Embryonic facial prominence (tissue), 1 donor: ENCODE results near the gene ZIC5.

Experiments used
- DNase-seq: peaks from one replicate; pipeline ENCODE4 v3.0.0-alpha.2; 2016; ENCODE audit errors: extremely low spot score

Gene ZIC5

DNA sequence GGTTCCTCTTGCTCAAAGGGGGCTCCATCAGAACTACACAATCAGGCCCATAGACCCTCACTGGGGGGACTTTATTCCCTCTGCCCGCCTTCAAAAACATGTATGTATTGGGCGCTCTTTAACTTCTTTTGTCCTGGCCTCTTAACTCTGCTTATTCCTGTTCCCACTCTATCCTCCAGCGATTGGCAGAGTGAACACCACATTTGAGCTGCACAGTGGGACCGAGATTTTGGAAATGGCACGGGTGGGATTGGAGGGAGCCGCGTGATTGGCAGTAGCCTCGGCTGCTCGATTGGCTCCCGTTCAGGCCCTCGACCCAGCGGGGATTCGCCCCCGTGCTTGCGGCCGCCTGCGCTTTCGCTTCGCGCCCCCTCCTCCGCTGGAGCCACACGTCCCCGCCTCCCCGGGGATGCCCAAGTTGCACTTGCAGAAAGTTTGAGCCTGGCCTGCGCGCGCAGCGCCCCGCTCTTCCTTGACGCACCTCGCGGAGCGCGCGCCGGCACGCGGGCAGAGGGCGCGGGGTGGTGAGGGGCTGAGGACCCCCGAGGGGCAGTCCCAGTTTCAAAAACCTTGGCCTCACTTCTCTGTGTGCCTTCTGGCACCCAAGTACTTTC lies at the start of gene ZIC5:
Gene ZIC5 (minus strand): TSS at position 192 of the 614 bp plus-strand sequence. CDS start 164 bp downstream, at position 28.
- no peak for DNase-seq

DNA sequence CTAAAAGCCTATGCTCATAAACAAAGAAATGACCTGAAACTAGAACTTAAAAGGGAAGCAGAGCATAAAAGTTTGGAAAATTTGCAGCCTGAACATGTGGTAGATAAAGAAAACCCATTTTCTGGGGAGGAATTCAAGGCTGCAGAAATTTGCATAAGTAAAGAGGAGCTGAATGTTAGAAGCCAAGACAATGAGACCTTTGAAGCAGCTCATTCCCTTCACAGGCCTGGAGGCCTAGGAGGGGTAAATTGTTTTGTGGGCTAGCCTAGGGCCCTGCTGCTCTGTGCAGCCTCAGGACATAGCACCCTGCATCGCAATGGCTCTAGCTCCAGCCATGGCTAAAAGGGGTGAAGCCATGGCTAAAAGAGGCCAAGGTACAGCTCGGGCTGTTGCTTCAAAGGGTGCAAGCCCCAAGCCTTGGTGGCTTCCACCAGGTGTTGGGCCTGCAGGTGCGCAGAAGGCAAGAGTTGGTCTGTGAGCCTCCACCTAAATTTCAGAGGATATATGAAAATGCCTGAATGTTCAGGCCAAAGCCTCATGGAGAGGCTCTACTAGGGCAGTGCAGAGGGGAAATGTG lies 48.3 kb upstream of the ZIC5 start:
- DNase-seq, result no peak

DNA sequence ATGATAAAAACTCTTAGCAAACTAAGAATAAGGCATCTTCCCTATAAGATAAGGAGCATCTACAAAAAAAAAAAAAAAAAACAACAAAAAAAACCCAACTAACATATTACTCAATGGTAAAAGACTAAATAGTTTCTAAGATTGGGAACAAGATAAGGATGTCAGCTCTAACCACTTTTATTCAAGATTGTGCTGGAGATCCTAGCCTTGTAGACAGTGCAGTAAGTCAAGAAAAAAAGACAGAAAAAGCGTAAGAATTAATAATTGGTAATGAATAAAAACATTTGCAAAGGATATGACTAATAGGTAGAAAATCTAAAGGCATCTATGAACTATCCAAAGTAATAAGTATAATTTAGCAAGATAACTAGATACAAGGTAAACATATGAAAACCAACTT lies 43.1 kb upstream of the ZIC5 start:
- no peak for DNase-seq

DNA sequence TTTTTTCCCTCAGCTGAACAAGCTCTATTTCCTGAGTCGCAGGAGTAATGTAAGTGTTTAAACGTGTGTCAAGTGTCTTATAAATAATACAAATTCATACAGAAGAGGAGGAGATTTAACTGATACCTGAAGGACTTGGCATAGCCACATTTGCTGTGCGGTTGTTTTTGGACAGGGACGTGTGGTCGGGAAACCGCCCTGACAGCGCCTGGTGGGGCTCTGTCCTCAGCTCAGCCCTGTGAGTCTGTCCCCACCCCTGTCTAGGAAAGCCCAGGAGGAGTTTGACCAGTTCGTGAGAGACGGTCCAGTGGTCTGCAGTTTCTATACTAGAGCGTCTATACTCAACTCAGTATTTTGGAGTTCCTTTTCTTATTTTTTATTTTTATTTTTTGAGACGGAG lies 26.7 kb upstream of the ZIC5 start:
- DNase-seq, result no peak

DNA sequence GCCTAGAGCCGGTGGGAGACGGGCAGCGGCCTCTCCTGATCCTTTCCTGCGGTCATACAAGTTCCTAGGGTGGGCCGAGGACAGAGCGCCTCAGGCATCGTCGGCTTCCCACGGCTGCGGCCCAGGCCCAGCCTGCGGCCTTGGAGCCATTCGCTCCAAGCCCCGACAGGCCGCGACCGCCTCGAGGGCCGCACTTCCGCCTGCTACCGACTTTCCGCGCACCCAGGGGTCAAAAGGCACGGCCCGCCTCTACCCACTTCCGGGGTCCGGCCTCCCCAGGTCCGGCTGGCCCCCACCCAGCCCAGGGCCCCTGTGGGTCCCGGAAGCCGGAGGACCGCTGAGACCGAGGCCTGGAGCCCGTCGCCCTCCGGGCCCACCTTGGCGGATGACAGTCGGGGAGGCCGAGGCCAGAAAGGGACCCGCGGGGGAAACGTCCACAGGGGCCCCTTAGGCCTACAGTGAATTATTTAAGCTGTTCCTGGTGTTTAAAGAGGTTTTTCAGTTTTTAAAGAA lies 26.2 kb upstream of the ZIC5 start:
- no peak for DNase-seq

DNA sequence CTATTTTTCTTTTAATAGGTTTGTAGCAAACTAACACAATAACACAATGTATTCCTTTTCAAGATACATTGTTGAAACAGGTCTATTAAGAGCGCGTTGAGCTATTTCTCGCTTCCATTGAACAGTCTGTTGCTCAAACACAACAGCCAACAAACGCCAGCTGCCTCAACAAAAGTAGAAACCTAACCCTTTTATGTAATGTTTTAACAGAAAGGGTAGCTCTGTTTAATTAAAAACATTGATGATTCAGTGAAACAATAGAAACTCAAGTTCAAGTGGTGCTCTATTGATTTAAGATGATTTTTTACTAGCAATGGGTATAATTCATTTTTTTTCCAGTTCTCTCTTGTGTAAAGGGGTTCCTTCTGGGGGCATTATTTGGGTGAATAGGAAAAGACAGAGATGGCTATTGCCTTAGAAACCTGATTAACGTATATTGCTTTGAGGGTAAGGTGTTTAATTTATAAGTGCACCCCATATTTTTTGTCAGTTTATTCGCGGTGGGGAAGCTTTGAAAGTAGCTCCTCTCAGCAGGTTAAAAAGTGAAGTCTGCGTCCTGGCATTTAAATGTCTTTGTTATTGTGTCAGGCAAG lies 24.9 kb upstream of the ZIC5 start:
- no peak for DNase-seq

DNA sequence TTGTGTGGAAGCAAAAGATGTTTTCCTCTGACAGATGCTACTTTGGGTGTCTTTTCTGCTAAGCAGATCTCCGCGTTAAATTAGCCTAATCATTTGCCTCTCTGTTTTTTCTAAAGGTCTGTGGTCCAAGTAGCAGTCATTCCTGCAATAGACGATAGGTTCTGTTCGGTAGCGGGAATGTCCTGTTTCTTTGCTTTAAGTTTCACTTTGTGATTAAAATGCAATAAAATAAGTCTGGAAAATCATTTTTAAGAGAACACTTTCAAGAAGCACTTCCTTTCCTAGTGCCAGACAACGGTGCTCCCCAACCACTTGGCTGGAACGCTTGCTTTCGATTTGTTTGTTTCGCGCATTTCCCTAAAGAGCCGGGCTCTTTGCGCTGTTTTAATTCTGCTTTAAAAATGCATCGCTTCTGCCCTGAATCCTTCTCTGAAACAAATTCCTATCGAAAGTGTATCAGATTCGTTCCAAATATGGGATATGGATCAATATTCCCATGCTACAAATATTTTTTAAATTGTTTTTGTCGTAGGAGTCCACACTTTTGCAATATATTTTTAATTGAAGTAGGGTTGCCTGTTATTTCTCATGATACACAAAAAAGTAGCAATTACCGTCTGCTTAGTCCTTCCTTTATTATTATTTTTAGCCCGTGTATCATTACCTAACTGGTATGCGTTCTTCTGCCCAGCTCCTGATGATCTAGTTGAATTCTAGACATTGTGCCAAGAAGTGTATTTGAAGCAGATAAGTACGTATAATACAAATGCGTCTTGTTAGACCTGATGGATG lies 24.2 kb upstream of the ZIC5 start:
- DNase-seq, result no peak

DNA sequence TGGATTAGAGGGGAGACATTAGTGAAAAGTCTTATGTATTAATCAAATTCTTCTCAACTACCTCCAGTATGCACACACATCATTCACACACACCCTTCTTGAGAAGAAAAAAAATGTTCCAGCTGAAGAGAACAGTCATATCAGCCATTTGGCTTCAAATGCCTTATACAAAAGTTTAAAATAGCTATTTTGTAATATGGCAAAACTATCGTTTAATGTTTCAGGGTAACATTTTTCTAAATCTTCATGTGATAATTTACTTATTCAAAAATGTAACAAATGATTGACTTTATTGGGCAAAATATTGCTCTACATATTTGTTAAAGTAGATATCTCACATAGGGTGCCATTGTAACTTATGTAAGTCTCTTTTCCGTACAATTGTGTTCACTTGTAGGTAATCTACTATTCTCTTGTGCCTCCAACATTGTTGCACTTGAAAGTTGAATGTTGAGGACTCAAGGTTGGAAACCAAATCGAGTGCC lies 23.6 kb upstream of the ZIC5 start:
- DNase-seq, result no peak

DNA sequence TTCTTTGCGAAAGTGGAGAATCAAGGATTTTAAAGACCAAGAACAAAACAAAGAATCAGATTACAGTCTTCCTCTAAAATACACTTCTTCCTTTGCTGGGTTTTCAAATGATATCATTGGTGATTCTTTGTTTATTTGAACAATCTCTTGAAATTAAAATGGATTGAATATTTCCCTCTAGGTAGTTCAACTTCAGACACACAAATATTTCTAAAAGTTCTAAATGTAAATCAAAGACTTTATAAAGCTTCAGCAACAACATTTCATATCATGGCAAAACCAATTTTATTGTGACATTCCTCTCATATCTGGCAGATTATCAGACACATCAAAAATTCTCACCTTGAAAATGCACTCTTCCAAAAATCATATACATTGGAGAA lies 23.1 kb upstream of the ZIC5 start:
- DNase-seq, result no peak

DNA sequence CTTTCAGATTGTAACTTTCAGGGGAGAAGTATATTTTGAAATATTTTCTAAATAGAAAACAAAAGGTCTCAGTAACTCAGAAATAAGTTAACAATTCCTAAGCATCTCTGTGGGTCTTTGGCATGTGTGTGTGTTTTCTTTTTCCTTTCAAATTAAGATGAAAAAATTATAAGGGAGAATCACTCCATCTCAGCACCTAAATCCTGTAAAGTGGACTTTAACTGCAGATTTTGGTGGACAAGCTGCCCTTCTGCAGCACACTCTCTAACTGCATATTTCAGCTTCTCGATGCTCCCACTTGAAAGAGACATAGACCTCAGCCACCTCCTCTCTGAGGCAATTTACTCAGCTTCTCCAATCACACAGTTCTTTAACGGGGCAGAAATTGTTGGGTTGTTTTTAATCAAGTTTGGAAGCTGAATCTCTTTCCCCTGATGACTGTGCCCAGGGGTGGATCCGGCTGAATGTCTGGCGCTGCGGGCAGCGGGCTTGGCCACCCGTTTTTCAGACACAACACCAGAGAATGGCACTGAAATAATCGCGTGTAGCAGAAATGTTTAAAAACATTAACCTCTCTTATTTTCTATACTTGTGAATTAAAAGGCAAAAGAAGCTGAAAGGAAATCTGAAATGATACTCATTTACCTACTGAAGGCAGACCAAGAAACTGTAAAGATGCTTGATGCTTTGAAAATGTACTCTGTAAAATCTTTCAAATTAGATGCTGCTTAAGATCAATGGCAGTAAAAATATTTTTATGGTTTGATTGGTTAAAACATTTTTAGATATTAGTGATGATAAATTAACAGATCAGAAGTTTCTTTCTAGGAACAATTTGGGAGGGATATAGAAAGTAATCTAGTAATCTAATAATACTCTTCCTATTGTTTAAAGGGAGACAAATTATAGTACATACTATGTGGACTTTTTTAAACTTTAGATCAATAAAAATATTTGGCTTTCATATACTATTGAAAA lies 22.4 kb upstream of the ZIC5 start:
- no peak for DNase-seq

DNA sequence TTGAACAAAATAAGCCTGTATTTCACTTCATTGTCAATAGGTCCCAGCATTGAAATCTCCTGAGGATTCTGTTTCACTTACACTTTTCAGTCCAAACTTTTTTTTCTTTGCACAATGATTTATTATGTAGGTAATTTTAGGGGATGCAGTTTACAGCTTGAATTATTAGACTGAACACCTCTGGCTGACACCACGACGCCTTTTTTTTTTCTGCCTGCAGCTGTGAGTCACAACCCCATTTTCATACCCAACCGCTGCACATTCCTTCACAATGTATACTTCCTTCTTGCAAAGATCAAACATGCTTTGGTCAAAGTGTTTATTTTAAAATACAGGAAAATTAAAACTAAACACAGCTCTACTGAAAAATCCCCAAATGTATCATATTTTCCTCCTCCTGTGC lies 21.4 kb upstream of the ZIC5 start:
- no peak for DNase-seq

DNA sequence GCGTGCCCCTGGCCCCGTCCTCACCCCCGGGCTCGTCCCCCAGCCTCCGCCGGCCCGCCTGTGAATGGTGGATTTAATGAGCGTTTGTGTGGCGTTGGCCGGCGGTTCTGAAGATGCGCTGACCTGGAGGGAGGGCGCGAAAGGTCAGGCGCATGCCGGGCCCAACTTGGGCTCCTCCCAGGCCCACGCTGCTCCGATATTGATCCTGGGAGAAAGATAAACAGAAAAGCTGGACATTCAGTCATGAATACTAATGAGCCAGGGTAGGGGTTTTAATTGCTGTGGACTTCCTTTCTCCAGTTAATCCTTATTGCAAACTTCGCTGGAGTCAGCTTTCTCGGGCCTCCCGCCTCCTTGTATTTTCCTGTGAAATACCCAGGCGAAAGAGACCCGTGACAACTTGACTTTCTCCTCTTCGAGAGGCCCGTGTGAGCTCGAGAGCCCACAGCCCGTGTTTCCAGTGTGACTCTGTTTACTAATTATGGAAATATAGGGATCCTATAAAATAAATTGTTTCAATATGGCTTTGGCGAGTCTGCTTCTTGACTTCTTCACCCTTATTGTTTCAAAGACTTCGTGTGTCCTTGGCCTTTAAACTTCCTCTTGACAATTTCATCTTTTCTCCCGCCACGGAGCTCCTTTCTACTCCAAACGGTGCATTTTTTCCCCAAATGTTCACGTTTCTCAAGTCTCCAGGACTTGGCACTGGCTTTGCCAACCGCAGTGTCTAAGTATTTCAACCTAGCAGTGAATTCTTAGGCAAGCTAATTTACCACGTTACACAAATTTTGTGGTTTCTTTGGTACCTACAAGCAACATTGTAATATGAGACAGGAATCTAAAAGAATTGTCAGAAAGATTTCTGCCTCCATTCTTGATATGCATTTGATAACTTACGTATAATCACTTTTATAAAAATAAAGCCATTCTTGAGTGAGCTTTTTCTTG lies 20.5 kb upstream of the ZIC5 start:
- no peak for DNase-seq

DNA sequence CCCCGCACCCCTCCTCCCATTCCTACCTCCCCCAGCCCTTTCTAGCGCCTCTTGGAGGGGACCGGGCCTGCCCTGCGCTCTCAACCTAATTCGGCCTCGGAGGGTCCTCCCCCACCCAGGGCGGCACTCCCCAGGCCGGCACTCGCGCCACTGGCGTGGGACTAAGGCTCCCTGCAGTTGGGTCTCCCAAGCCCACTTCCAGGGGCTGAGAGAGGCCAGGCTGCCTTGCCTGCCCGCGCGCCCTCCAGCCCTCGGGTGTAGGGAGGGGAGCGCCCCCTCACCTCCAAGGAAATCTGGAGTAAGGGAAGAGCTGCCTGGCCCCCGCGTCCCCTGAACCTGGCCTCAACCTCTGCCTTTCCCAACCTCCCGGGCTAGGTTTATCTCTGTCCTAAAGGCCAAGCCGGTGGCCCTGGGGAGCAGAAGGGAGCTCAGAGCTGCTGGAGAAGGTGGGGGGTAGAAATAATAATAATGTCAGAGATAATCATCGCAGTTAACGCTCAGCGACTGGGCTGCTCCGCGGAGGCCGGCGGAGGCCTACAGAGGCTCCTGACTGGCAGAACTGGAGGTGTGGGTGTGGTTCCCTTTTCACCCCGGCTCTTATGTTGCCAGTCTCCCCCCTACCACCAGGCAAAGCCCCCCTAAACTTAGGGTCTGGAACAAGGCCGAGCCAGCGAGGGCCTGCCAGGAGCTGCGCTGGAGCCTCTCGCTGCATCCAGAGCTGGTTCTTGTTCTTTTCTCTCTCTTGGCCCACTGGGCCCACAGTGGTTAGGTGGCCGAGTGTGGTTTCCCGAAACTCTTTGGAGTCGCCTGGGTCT lies 19.7 kb upstream of the ZIC5 start:
- DNase-seq, result no peak

DNA sequence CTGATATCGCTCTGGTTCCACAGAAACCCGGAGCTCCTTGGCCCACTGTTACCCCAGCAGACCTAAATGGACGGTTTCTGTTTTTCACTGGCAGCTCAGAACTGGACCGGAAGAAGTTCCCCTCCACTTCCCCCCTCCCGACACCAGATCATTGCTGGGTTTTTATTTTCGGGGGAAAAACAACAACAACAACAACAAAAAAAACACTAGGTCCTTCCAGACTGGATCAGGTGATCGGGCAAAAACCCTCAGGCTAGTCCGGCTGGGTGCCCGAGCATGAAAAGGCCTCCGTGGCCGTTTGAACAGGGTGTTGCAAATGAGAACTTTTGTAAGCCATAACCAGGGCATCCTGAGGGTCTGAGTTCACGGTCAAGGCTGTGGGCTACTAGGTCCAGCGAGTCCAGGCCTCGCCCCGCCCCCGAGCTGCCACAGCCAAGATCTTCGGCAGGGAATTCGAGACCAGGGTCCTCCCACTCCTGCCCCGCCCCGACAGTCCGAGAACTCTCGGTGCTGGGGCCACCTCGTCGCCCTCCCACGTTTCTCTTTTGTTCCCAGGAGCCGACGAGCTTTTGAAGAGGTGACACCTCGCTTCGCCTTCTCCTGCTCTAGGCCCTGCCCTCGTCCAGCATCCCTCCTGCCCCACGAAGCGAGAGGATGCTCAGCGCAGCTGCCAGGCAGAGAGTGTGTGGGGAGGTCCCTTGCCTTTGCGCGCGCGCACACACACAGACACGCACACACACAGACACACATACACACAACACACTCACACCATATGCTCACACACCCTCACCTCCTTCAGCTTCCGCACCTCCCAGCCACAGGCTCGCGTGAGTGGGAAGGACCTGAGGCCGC lies 18.8 kb upstream of the ZIC5 start:
- DNase-seq, result no peak

DNA sequence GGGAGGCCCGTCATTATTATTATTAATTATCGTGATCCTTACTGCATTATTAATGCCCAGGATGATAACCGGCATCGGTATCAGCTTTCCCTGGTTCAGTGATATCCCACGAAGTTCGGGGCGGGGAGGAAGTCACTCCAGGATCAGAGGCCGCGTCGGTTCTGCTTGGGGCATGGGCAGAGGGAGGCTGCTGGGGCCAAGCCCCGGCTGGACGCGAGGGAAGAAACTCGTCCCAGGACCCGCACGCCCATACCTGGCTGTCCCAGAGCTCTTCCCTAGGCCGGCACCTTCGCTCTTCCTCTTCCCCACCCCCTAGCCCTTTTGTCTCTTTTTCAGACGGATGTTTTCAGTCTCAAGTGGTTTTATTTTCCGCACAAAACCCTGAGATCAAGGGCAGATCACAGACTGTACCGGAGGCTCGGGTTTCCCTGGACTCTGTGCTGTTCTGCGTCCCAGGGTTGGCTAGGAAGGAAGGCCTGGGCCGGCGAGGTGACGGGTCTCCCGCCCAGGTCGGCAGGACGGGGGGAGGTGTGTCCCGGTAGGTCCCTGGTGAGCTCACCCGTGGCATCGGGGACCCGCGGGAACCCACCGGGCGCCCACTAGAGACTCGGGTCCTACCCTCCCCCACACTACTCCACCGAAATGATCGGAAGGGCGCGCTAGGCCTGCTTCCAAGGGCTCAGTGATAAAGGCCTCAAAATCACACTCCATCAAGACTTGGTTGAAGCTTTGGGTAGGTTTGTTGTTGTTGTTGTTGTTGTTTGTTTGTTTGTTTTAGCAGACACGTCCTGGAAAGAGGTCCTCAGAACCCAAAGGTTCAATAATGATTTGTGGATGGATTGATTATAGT lies 17.9 kb upstream of the ZIC5 start:
- DNase-seq, result no peak

DNA sequence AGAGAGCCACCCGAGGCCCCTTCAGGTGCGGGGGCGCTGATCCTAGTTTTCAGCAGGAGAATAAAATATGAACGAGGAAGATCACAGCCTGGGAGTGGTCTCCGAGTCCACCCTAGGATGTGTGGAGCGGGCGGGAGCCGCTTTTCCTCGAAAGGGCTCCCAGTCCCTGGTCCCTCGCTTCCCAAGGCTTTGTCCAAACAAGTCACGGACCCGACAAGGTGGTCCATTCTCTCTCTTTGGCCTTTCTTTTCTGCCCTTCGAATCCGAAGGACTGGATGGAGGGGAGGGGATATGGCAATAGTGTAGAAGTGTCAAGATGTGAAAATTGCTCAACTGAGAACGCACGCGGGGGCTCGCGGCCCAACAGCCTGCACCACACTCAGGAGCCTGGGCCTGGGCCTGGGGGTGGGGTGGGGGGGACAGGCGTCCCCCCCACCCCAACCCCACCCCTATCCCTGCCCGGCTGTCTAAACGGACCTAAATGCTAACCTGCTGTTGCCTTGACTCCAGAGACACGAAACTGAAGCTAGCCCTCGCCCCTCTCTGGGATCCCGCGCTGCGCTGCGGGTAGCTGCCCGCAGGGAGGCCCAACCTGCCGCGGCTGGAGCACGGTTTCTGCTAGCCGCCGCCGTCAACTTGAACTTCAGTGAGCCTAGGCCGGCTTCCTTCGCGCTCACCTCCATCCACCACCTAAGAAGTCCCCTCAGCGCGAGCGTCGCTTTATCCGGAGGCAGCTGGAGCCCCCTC lies 17.1 kb upstream of the ZIC5 start:
- DNase-seq, result no peak
